Nephron (organoid): ENCODE data around the gene STT3B.

ENCODE experiments used
- H3K27ac Mint-ChIP-seq, 3 experiments: 2 replicates each; pipeline ENCODE4 v1.8.0; 2020; ENCODE audit warnings: mixed read lengths in 3 of 3, mild to moderate bottlenecking in 2 of 3, moderate library complexity in 1 of 3
- H3K27me3 Mint-ChIP-seq: 2 replicates; pipeline ENCODE4 v1.8.0; 2021; ENCODE audit warnings: low read depth, mild to moderate bottlenecking, moderate library complexity, mixed read lengths
- H3K36me3 Mint-ChIP-seq: 2 replicates; pipeline ENCODE4 v1.8.0; 2020; ENCODE audit warnings: low read depth, mixed read lengths
- H3K4me1 Mint-ChIP-seq: 2 replicates; pipeline ENCODE4 v1.8.0; 2020; ENCODE audit warnings: mixed read lengths
- H3K4me3 Mint-ChIP-seq, 3 experiments: 2 replicates each; pipeline ENCODE4 v1.8.0; 2020; ENCODE audit warnings: mild to moderate bottlenecking in 3 of 3, mixed read lengths in 3 of 3, moderate library complexity in 2 of 3
- H3K9me3 Mint-ChIP-seq: 2 replicates; pipeline ENCODE4 v1.8.0; 2020; ENCODE audit warnings: mixed read lengths
- CTCF ChIP-seq, 3 experiments: fragments of 200-600 bp; sonication (generic); IDR thresholded peaks; one replicate each; pipeline ENCODE4 v1.5.0; 2021; ENCODE audit warnings: antibody characterized with exemption in 3 of 3; ENCODE audit not compliant: unreplicated experiment in 3 of 3

The STT3B gene

GRCh38 chr3:31645256-31645655 is 112.5 kb downstream of the STT3B start:
- TF ChIP-seq CTCF (IDR thresholded peaks at IDR 0.05; ENCODE audit: unreplicated experiment in 3 of 3) = no peak
- H3K27ac Mint-ChIP-seq = no peak overlapping the region
- H3K27me3 Mint-ChIP-seq = no peaks in the 10 kb centered on the region
- H3K9me3 Mint-ChIP-seq = peaks cover 53% of the 10 kb centered on the region
- H3K36me3 Mint-ChIP-seq = peaks cover 72% of the 10 kb centered on the region
- no peak overlapping the region for H3K4me3 Mint-ChIP-seq
- H3K4me1 Mint-ChIP-seq = no peaks in the 10 kb centered on the region

- no peaks in the 10 kb centered on the region for H3K27me3 Mint-ChIP-seq
- peaks cover 82% of the 10 kb centered on the region for H3K9me3 Mint-ChIP-seq
- H3K4me3 Mint-ChIP-seq = no peak overlapping the region
- peaks cover 88% of the 10 kb centered on the region for H3K36me3 Mint-ChIP-seq
- H3K27ac Mint-ChIP-seq = no peak overlapping the region
- no peaks in the 10 kb centered on the region for H3K4me1 Mint-ChIP-seq
- no peak for TF ChIP-seq CTCF (IDR thresholded peaks at IDR 0.05; ENCODE audit: unreplicated experiment in 3 of 3)
Measured at GRCh38 chr3:31648286-31648968, 115.7 kb downstream of the STT3B start.

- H3K36me3 Mint-ChIP-seq = peaks cover 94% of the 10 kb centered on the region
- no peaks in the 10 kb centered on the region for H3K4me1 Mint-ChIP-seq
- peaks cover 93% of the 10 kb centered on the region for H3K9me3 Mint-ChIP-seq
- no peak overlapping the region for H3K27ac Mint-ChIP-seq
- H3K4me3 Mint-ChIP-seq = no peak overlapping the region
- no peaks in the 10 kb centered on the region for H3K27me3 Mint-ChIP-seq
- no peak for TF ChIP-seq CTCF (IDR thresholded peaks at IDR 0.05; ENCODE audit: unreplicated experiment in 3 of 3)
Measured at GRCh38 chr3:31652296-31652695, 119.6 kb downstream of the STT3B start.

GRCh38 chr3:31653464-31653863 is 120.7 kb downstream of the STT3B start:
- no peak overlapping the region for H3K27ac Mint-ChIP-seq
- no peak overlapping the region for H3K4me3 Mint-ChIP-seq
- H3K36me3 Mint-ChIP-seq = peaks cover 95% of the 10 kb centered on the region
- H3K9me3 Mint-ChIP-seq = peaks cover 95% of the 10 kb centered on the region
- no peaks in the 10 kb centered on the region for H3K4me1 Mint-ChIP-seq
- no peaks in the 10 kb centered on the region for H3K27me3 Mint-ChIP-seq
- no peak for TF ChIP-seq CTCF (IDR thresholded peaks at IDR 0.05; ENCODE audit: unreplicated experiment in 3 of 3)

GRCh38 chr3:31654998-31655397 is 122.3 kb downstream of the STT3B start:
- Mint-ChIP-seq H3K36me3 (peaks cover 89% of the 10 kb centered on the region), H3K27ac (no peak overlapping the region), H3K4me1 (no peaks in the 10 kb centered on the region), H3K27me3 (no peaks in the 10 kb centered on the region), H3K9me3 (peaks cover 81% of the 10 kb centered on the region), H3K4me3 (no peak overlapping the region)
- TF ChIP-seq CTCF (IDR thresholded peaks at IDR 0.05; ENCODE audit: unreplicated experiment in 3 of 3) = no peak

GRCh38 chr3:31659246-31659645 is 126.5 kb downstream of the STT3B start:
- Mint-ChIP-seq H3K27me3 (peaks cover 7% of the 10 kb centered on the region), H3K4me1 (peaks cover 6% of the 10 kb centered on the region), H3K27ac (no peak overlapping the region), H3K36me3 (peaks cover 54% of the 10 kb centered on the region), H3K9me3 (peaks cover 41% of the 10 kb centered on the region), H3K4me3 (no peak overlapping the region)
- TF ChIP-seq CTCF (IDR thresholded peaks at IDR 0.05; ENCODE audit: unreplicated experiment in 3 of 3) = no peak
